Fibroblast of lung (primary cell): ENCODE measurements around the gene POGK. TPM values are rescaled to one million over a fixed set of nuclear protein-coding genes. Genes with fewer than 3 reads are reported as not detected.

Experiments used
- DNase-seq, 2 donors: peaks; one replicate each; pipeline versions ENCODE4 v3.0.0 to v3.0.0-alpha.2; 2010; ENCODE audit warnings: low read depth in 2 of 2
- H2AFZ ChIP-seq: 2 replicates; pipeline ENCODE4 v1.5.1; 2012; ENCODE audit warnings: low read length, control low read depth, inconsistent platforms
- H3K27ac ChIP-seq: 2 replicates; pipeline ENCODE4 v1.5.1; 2011; ENCODE audit warnings: low read length, control low read depth; ENCODE audit not compliant: insufficient read depth
- H3K27me3 ChIP-seq: 2 replicates; pipeline ENCODE4 v1.5.1; 2011; ENCODE audit warnings: mild to moderate bottlenecking, low read length; ENCODE audit not compliant: control insufficient read depth, insufficient read depth
- H3K36me3 ChIP-seq: 2 replicates; pipeline ENCODE4 v1.5.1; 2011; ENCODE audit warnings: low read length; ENCODE audit not compliant: control insufficient read depth, insufficient read depth
- H3K4me1 ChIP-seq: 2 replicates; pipeline ENCODE4 v1.5.1; 2011; ENCODE audit warnings: low read length; ENCODE audit not compliant: control insufficient read depth, insufficient read depth; ENCODE audit errors: extremely low read depth
- H3K4me2 ChIP-seq: 2 replicates; pipeline ENCODE4 v1.5.1; 2011; ENCODE audit warnings: low read length, control low read depth; ENCODE audit not compliant: insufficient read depth; ENCODE audit errors: extremely low read depth
- H3K4me3 ChIP-seq, 4 experiments: fragments of 200-600 bp in 1 of 4; sonication (generic) in 1 of 4; replicated peaks in 1 of 4; 2 replicates each; pipeline ENCODE4 v1.5.1; 2011 to 2016; ENCODE audit warnings: low read length in 4 of 4, low read depth in 3 of 4, mild to moderate bottlenecking in 3 of 4, control low read depth in 2 of 4, inconsistent platforms in 1 of 4, mixed read lengths in 1 of 4; ENCODE audit not compliant: insufficient read depth in 1 of 4; ENCODE audit errors: control extremely low read depth in 1 of 4
- H3K79me2 ChIP-seq: 2 replicates; pipeline ENCODE4 v1.5.1; 2012; ENCODE audit warnings: mild to moderate bottlenecking, low read length, inconsistent platforms; ENCODE audit not compliant: control insufficient read depth, insufficient read depth
- H3K9ac ChIP-seq: 2 replicates; pipeline ENCODE4 v1.5.1; 2011; ENCODE audit warnings: mild to moderate bottlenecking, low read length, control low read depth; ENCODE audit not compliant: insufficient read depth
- H3K9me3 ChIP-seq: 2 replicates; pipeline ENCODE4 v1.5.1; 2012; ENCODE audit warnings: low read depth, low read length; ENCODE audit not compliant: control insufficient read depth, insufficient read depth
- H4K20me1 ChIP-seq: 2 replicates; pipeline ENCODE4 v1.5.1; 2011; ENCODE audit warnings: low read length; ENCODE audit not compliant: control insufficient read depth, insufficient read depth; ENCODE audit errors: extremely low read depth
- EZH2 ChIP-seq: IDR thresholded peaks from 2 replicates; pipeline ENCODE4 v1.5.1; 2012; ENCODE audit warnings: low read length, control low read depth, mild to moderate bottlenecking; ENCODE audit errors: missing control alignments
- polyA plus RNA-seq, 2 donors: library from polyadenylated mRNA; depleted of rRNA in 1 of 2; stranded (reverse) in 1 of 2; unstranded in 1 of 2; fragments of >200 nt; gene quantifications; 2 replicates each; pipeline ENCODE4 v1.2.1, GENCODE V29; 2011 to 2012; ENCODE audit warnings: missing spikeins in 1 of 2
- total RNA-seq: library from RNA; depleted of rRNA; stranded (reverse); fragments of >200 nt; gene quantifications from 2 replicates; pipeline ENCODE4 v1.2.1, GENCODE V29; 2014
- TF ChIP-seq, protein P1 (sequence below), 2 donors: IDR thresholded peaks in 1 of 2; conservative IDR thresholded peaks in 1 of 2; 1 replicate in 1 of 2; 2 replicates in 1 of 2; pipeline ENCODE4 v1.5.1; 2011 to 2012; ENCODE audit warnings: low read length in 2 of 2, control low read depth in 1 of 2, inconsistent platforms in 1 of 2, low read depth in 1 of 2, mild to moderate bottlenecking in 1 of 2

Gene POGK
- total and polyA plus RNA-seq, 2 donors (not counting 1 experiment from before 2014, with no cell fraction given), result 17.2 to 23.8 TPM

DNA sequence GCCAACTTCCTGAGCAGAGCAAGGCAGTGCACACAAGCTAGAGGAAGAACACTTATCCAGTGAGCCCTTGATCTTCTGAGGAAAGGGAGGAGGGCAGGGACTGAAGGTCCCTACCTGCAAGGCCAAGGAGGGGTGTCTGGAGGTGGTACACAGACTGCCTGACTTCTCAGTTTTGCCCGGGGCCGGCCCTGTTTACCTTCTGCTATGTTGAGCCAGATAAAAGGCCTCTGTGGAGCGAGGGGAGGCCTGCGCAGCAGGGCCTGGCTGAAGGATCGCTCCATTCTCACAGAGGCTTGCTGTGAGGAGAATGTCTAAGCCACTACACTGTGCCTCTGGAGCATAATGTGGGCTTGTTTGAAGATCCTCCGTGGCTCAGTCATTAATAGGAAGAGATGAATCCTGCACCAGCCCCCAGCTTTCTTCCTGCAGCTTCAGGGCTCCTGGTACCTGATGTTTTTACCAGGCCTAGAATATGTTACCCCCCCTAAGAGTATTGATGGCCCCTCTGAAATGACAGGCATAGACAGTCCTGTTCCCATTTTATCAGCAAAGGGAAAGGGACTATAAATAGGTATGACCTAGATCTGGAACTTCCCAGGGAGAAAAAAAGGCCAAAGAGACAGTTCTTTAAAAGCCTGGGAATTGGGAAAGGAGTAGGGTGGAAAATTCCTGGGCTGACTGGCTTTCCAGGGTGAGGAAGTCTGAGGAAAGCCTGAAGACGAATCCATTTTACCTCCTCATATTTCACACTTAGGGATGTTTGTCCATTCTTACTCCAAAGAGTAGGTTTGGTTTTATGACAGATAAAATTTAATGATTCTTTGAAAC, 4.7 kb downstream of the POGK start:
- Histone ChIP-seq H3K27ac (no peak overlapping the region), H3K9me3 (no peaks in the 10 kb centered on the region), H3K27me3 (no peaks in the 10 kb centered on the region), H4K20me1 (no peaks in the 10 kb centered on the region), H3K4me2 (no peak overlapping the region), H3K4me3 (no peak overlapping the region), H3K9ac (no peak overlapping the region), H3K36me3 (peaks cover 28% of the 10 kb centered on the region), H2AFZ (no peak overlapping the region), H3K79me2 (peaks cover 13% of the 10 kb centered on the region), H3K4me1 (no peaks in the 10 kb centered on the region)
- TF ChIP-seq, protein P1, sequence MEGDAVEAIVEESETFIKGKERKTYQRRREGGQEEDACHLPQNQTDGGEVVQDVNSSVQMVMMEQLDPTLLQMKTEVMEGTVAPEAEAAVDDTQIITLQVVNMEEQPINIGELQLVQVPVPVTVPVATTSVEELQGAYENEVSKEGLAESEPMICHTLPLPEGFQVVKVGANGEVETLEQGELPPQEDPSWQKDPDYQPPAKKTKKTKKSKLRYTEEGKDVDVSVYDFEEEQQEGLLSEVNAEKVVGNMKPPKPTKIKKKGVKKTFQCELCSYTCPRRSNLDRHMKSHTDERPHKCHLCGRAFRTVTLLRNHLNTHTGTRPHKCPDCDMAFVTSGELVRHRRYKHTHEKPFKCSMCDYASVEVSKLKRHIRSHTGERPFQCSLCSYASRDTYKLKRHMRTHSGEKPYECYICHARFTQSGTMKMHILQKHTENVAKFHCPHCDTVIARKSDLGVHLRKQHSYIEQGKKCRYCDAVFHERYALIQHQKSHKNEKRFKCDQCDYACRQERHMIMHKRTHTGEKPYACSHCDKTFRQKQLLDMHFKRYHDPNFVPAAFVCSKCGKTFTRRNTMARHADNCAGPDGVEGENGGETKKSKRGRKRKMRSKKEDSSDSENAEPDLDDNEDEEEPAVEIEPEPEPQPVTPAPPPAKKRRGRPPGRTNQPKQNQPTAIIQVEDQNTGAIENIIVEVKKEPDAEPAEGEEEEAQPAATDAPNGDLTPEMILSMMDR (conservative IDR thresholded peaks at IDR 0.05 in 1 of 2, IDR thresholded peaks at IDR 0.05 in 1 of 2; ENCODE audit: low read depth in 1 of 2, low read length in 2 of 2), result no peak
- TF ChIP-seq EZH2, result no peak
- peak in 1 of 2 donors; percentile 13 for DNase-seq

DNA sequence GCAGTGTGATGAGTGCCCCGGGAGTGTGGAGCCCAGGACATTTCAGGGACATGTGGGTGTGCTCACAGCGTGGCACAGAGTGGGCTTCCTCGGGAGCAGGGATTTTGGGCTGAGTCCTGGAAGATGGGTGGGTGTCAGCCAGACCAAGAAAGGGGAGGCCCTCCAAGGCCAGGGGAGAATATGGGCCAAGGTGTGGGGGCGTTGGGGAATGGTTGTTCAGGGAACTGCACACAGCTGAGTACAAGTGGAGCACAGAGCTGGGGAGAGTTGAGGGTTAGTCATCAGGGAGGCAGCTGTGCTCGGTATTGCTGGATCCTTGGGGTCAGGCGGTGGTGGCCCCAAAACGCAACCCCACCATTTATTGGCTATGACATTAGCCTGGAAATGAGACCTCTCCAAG, 5.5 kb downstream of the POGK start:
- H3K9me3 ChIP-seq, result no peaks in the 10 kb centered on the region
- no peak overlapping the region for H3K4me2 ChIP-seq
- no peak overlapping the region for H3K9ac ChIP-seq
- H3K4me3 ChIP-seq, result no peak overlapping the region
- DNase-seq, result peak in 1 of 2 donors; percentile 18
- no peaks in the 10 kb centered on the region for H3K4me1 ChIP-seq
- H4K20me1 ChIP-seq, result no peaks in the 10 kb centered on the region
- H3K36me3 ChIP-seq, result peaks cover 36% of the 10 kb centered on the region
- H2AFZ ChIP-seq, result no peak overlapping the region
- peaks cover 13% of the 10 kb centered on the region for H3K79me2 ChIP-seq
- TF ChIP-seq, protein P1 (conservative IDR thresholded peaks at IDR 0.05 in 1 of 2, IDR thresholded peaks at IDR 0.05 in 1 of 2; ENCODE audit: low read depth in 1 of 2, low read length in 2 of 2), result no peak
- no peak for TF ChIP-seq EZH2
- no peak overlapping the region for H3K27ac ChIP-seq
- H3K27me3 ChIP-seq, result no peaks in the 10 kb centered on the region

DNA sequence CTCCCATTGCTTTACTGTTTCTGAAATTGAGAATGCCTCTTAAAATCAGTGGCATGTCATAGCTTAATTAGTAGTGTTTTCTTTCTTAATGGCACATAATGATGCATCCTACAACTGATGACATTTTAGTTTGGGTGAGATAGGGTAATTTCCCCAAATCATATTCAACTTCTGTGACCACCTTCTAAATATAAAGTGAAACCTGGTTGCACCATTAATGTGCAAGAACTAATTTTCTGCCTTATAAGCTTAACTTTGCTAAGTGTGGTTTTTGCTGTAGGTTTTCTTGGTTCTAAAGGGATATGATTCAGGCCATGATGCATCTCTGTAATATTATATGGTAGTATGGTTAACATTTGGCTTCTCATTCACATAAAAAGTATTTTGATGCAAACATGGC, 8.9 kb downstream of the POGK start:
- no peak overlapping the region for H2AFZ ChIP-seq
- peaks cover 36% of the 10 kb centered on the region for H3K36me3 ChIP-seq
- peaks cover 5% of the 10 kb centered on the region for H3K79me2 ChIP-seq
- no peak overlapping the region for H3K4me2 ChIP-seq
- no peak overlapping the region for H3K9ac ChIP-seq
- no peaks in the 10 kb centered on the region for H3K27me3 ChIP-seq
- no peak overlapping the region for H3K4me3 ChIP-seq
- H3K9me3 ChIP-seq, result no peaks in the 10 kb centered on the region
- no peaks in the 10 kb centered on the region for H4K20me1 ChIP-seq
- TF ChIP-seq EZH2, result no peak
- TF ChIP-seq, protein P1 (conservative IDR thresholded peaks at IDR 0.05 in 1 of 2, IDR thresholded peaks at IDR 0.05 in 1 of 2; ENCODE audit: low read depth in 1 of 2, low read length in 2 of 2), result no peak
- H3K27ac ChIP-seq, result no peak overlapping the region
- H3K4me1 ChIP-seq, result no peaks in the 10 kb centered on the region
- DNase-seq, result no peak
